NCI-H2107 (cell line): ENCODE measurements around the gene ADAMTS15.

Source experiments
- DNase-seq: peaks from one replicate; lab custom pipeline; 2025; lab: John Stamatoyannopoulos, UW

The ADAMTS15 gene

GRCh38 chr11:130448416-130449309, at the start of gene ADAMTS15:
Gene ADAMTS15 (plus strand): TSS chr11:130448645. CDS start chr11:130448974, 329 bp downstream.
- no peak for DNase-seq

- no peak for DNase-seq
Observed at GRCh38 chr11:130399196-130399595, 49.2 kb upstream of the ADAMTS15 start.

DNA sequence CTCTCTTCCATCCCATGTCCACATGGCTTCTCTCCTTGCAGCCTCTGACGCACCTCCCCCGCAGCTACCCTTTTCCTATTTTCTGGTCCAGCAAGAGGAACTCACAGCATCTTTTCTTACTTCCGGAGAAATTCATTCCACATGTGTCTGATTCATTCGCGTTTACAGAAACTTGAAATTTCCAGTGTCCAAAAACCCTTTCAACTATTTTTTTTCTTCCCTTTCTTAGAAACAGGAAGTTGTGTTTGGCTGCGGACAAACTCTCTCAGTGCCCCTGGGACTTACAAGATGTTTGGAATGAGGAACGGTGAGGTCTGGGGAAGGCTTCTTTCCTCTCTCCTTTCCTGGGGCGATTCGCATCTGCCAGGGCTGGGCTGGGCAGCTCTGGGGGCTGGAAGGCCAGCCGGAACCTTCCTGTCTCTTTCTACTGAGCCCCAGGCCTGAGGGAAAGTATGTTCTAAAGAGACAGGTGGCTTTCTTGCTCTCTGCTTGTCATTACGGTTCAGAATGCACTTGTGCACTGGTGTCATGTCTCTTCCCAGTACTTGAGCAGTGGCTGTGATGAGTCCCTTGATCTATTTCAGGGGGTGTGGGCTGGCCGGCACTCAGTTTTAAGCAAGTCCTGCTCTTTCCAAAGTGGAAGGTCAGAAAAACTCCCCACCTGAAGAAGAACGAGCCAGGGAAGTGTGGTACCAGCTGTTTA, 47.5 kb upstream of the ADAMTS15 start:
- DNase-seq = no peak

DNA sequence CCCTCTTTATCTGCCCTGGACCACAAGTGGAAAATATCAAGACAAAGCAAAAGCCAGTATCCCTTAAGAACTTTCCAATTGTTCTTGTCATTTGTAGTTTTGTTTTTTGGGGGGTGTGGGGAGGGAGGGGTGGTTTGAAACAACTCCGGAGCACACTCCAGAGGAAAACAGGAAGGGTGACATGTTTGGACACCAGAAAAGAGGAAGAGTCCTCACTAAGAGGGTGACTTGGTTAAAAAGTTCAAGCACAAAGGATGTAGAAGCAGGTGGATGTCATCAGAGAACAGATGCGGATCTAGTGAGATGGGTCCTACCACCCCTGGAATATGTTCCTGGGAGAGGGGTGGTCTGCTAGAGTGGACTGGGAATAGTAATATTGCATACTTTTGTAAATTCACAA, 45.9 kb upstream of the ADAMTS15 start:
- no peak for DNase-seq

GRCh38 chr11:130403271-130403804, 45.1 kb upstream of the ADAMTS15 start:
- DNase-seq = no peak

DNA sequence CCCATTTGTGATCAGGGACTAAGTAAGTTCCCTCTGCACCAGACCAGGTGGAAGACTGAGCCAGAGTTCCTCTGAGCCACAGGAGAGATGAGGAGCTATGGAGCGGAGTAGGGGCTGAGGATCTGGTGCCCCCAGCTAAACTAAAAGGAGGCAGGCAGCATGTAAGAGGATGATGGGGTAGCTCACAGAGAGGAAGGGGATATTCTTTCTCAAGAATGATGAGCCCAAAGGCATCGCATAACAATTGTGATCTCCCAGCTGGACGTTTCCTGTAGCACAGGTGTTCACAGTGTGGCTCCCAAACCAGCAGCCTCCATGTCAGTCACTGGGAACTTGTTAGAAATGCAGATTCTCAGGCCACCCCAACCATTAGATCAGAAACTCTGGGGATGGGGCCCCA, 44.5 kb upstream of the ADAMTS15 start:
- no peak for DNase-seq

DNA sequence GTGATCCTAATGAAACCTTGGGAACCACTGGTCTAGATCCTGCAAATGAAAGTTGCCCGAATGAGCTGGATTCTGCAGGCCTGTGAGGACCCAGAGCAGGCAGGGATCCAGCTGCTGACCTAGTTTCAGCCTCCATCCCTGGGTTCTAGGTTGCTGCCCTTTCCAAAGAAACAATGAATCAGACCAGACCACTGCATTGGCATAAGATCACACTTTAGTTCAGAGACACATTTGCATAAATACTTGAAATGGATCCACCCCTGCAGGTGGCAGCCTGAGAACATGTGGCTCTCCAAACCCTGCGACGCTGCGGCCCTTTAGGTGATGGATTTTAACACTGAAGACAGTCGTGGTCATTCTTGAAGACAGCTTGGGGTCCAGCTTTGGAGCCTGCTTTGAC, 43.7 kb upstream of the ADAMTS15 start:
- DNase-seq = no peak

- no peak for DNase-seq
Observed at GRCh38 chr11:130405428-130405827, 43.0 kb upstream of the ADAMTS15 start.

DNA sequence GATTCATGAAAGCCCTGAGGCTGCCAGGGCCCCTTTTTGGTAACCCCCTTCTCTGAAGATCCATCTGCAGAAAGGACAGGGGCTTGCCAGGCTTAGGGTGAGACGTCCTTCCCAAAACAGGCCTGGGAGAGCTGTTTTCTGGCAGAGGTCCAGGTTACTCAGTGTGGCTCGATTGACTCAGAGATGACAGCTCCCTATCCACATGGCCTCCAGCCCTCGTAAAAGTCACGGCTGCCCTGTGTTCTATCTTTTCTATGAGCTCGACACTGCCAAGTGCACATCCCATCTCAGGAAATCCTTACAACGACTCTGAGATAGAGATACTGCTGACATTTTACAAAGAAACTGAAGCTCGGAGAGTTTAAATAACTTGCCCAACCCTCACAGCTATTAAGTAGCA, 40.5 kb upstream of the ADAMTS15 start:
- no peak for DNase-seq

GRCh38 chr11:130408401-130408890, 40.0 kb upstream of the ADAMTS15 start:
- DNase-seq = no peak

GRCh38 chr11:130408901-130409300, 39.5 kb upstream of the ADAMTS15 start:
- no peak for DNase-seq

- no peak for DNase-seq
Observed at GRCh38 chr11:130409594-130410388, 38.7 kb upstream of the ADAMTS15 start.

DNA sequence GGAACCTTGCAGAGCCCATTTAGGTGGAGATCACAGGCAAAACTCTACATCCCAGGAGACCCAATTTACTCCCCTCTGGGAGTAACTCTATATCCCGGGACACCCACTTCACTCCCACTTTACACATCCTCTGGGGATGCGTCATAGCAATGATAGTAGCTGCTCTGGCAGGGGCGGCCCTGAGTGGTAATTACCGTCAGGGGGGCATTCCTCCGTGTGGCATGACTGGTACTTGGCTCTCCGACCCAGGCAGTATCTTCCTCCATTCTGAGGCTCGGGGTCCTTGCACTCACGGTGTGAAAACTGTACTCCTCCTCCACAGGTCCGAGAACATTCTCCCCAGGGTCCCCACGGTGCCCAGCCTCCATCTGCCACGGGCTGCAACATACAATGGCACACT, 37.2 kb upstream of the ADAMTS15 start:
- no peak for DNase-seq

DNA sequence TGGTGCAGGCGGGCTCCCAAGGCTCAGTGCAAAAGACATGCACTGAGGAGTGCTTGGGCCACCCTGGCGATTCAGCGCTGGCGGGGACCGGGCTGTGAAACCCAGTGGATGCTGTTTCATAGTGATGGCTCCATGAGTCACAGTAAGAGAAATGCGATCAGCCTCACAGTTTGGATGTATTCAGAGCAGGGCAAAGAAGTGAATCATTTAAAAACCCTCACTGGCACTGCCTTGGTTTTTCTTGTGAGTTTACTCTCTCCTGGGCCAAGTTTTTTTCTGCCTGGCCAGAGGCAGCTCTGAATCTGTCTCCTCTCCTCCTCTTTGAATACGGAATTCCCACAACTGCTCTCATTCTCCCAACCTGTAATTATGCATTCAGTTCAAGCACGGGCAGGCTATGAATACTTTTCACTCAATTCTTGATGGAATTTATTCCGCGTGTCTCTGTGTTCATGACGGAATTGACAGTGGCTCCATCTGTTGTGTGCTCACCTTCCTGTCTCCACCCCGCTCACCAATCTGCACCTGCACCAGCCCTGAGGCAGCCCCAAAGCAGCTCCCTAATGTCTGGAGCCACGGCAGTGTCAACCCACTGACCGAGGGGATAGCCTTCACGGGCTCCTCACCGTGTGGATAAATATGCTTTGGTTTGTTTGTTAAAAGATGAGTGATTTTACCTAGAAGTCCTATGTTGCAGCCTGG, 34.9 kb upstream of the ADAMTS15 start:
- no peak for DNase-seq

GRCh38 chr11:130414107-130415080, 34.1 kb upstream of the ADAMTS15 start:
- no peak for DNase-seq

DNA sequence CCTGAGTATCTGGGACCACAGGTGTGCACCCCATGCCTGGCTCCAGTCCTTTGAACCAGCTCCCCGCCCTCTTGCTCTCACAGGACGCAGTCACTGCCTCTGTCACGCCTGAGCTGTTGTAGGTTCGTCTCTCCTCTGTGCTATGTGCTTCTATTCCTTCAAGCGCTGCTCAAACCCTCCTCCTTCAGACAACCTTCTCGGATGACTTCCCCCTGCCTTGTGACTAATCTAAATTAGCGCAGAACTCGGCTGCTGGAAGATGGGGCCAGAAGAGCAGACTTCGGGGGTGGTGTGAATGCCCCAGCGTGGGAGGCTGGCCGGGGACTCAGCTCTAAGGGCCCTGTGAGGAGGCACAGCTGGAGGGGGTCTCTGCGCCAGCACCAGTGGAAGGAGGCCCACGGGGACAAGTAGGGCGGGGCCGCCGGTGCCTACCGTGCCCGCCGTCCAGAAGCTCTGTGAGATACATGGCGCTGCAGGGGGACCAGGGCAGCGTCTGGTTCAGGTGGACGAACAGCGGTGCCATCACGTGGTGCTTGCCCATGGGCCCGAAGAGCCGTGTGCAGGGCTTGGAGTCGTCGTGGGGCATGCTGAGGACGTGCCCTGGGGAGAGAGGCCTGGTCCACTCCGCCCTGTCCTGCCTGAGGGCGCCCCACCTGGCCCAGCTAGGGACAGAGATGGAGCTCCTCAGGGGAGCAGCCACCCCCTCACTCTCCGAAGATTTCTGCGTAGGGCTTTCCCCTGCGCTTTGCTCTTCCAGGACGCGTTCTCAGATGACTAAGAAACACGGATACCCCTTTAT, 32.5 kb upstream of the ADAMTS15 start:
- no peak for DNase-seq

GRCh38 chr11:130416530-130416882, 31.9 kb upstream of the ADAMTS15 start:
- no peak for DNase-seq

DNA sequence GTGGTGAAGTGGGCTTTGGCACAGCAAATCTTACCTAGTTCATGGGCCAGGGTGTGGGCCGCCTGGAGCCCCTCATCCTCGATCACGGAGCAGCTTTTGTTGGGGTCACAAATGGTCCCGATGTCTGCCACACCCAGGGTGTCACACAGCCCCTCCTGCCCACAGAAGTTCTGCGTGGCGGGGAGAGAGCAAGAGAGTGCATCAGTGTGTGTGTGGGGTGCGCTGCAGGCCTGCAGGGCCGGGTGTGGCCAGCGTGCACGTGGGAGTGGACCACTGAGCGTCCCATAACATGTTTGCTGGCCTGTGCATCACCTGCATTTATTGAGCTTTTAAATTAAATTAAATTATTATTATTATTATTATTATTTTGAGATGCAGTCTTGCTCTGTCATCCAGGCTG, 31.5 kb upstream of the ADAMTS15 start:
- DNase-seq = no peak

- DNase-seq = no peak
Observed at GRCh38 chr11:130418210-130418609, 30.2 kb upstream of the ADAMTS15 start.
